ENCODE results near the gene MYL6.
A peak's percentile ranks its signal among the peaks of the same experiment; 100 is the strongest.

The MYL6 gene

DNA sequence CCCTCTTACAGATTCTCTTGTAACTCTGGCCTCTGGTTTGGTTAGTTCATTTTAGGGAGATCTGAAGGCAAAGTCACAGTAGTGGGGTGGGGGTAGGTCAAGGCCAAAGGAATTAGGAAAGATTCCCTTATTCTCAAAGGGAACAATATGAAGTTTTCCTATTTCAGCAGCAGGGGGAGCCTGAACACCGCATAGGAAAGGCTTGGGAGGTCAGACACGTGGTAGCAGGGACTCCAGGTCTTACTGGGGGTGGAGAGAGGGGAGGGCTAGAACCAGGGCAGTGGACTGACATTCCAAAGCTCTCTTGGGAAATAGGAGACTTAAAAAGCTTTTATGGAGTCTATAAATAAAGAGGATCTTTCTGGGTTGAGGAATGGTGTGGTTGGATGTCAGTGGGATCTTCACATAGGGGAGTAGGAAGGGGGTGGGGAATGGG lies 38.8 kb upstream of the MYL6 start:
- Histone ChIP-seq H3K4me1 (peaks cover 25% of the 10 kb centered on the region), H3K27ac (peak overlapping the region; percentile 74; the same call in 1 of the 2 replicates), H3K4me2 (peak overlapping the region; percentile 93), H3K9me3 (no peaks in the 10 kb centered on the region), H3K9ac (peak overlapping the region; percentile 81), H4K20me1 (peaks cover 9% of the 10 kb centered on the region; the same call in 1 of the 2 replicates), H3K27me3 (no peaks in the 10 kb centered on the region), H3K4me3 (peak overlapping the region; percentile 78), H3K36me3 (peaks cover 24% of the 10 kb centered on the region)
- TF ChIP-seq Cebpa-rat (IDR thresholded peaks at IDR 0.05): no peak

DNA sequence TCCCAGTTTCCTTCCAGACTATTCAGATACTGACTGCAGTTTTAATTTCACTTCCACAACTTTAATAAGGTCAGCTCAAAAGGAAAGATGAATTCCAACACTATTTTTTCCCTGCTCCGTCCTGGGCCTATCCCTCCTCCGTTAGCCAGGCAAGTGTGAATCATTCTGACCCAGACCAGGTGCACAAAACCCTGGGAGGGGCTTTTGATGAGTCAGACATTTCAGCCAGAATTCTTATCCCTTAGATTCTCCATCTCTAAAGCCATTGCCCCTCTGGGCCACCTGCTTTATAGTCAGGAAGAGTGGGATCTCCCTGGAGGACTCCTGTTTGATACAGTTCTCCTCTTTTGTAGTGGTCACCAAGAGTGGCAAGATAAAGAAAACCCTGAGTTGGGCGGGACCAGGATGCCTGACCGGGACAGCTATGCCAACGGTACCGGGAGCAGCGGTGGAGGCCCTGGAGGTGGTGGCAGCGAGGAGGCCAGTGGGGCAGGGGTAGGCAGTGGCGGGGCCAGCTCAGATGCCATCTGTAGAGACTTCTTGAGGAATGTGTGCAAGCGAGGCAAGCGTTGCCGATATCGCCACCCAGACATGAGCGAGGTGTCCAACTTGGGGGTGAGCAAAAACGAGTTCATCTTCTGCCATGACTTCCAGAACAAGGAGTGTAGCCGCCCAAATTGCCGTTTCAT lies 37.9 kb upstream of the MYL6 start:
- Histone ChIP-seq H3K9me3 (no peaks in the 10 kb centered on the region), H3K4me2 (peak overlapping the region; percentile 93), H3K27ac (no peak overlapping the region), H3K4me3 (no peak overlapping the region), H4K20me1 (peaks cover 9% of the 10 kb centered on the region; the same call in 1 of the 2 replicates), H3K4me1 (peaks cover 28% of the 10 kb centered on the region), H3K36me3 (peaks cover 25% of the 10 kb centered on the region), H3K9ac (no peak overlapping the region; the same call in 1 of the 2 replicates), H3K27me3 (no peaks in the 10 kb centered on the region)
- no peak for TF ChIP-seq Cebpa-rat (IDR thresholded peaks at IDR 0.05)

DNA sequence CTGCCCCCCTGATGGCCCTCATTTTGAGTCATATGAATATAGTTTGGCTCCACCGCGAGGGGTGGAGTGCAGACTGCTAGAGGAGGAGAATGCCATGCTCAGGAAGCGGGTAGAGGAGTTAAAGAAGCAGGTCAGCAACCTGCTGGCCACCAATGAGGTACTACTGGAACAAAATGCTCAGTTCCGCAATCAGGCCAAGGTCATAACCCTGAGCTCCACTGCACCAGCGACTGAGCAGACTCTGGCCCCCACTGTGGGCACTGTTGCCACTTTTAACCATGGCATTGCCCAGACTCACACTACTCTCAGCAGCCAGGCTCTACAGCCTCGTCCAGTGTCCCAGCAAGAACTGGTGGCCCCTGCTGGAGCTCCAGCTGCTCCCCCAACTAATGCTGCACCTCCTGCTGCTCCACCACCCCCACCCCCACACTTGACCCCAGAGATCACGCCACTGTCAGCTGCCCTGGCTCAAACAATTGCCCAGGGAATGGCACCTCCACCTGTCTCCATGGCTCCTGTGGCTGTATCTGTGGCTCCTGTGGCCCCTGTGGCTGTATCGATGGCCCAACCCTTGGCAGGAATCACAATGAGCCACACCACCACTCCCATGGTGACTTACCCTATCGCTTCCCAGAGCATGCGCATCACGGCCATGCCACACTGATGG lies 36.8 kb upstream of the MYL6 start:
- Histone ChIP-seq H3K36me3 (peaks cover 26% of the 10 kb centered on the region), H3K4me2 (no peak overlapping the region), H3K9ac (0 out of 2 replicates have a peak overlapping the region, but pooled peaks have one; percentile 15), H3K9me3 (no peaks in the 10 kb centered on the region), H3K4me1 (peaks cover 33% of the 10 kb centered on the region), H4K20me1 (peaks cover 9% of the 10 kb centered on the region; the same call in 1 of the 2 replicates), H3K4me3 (no peak overlapping the region), H3K27me3 (no peaks in the 10 kb centered on the region), H3K27ac (no peak overlapping the region)
- no peak for TF ChIP-seq Cebpa-rat (IDR thresholded peaks at IDR 0.05)

DNA sequence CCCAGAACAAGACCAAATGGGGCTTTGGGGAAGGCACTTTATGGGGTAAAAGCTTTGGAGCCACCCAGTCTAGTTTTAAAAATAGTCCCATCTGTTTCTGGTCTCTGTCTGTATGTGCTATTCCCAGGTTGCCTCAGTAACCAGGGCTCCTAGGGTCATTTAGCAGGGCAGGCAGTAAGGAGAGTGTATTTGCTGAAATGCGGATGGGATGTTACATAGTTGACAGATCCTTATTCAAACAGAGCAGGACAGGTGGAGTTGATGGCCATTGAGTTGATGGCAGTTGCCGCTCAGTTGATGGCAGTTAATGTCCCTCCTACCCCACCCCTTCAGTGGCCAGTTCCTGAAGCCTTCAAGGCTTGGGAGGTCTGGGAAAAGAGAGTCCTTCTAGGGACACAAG lies 35.5 kb upstream of the MYL6 start:
- peaks cover 46% of the 10 kb centered on the region for H3K4me1 ChIP-seq
- peaks cover 26% of the 10 kb centered on the region for H3K36me3 ChIP-seq
- H3K4me3 ChIP-seq: no peak overlapping the region
- H3K27me3 ChIP-seq: no peaks in the 10 kb centered on the region
- TF ChIP-seq Cebpa-rat (IDR thresholded peaks at IDR 0.05): no peak
- no peak overlapping the region for H3K9ac ChIP-seq
- H4K20me1 ChIP-seq: peaks cover 2% of the 10 kb centered on the region; the same call in 1 of the 2 replicates
- H3K4me2 ChIP-seq: no peak overlapping the region
- no peak overlapping the region for H3K27ac ChIP-seq
- no peaks in the 10 kb centered on the region for H3K9me3 ChIP-seq

DNA sequence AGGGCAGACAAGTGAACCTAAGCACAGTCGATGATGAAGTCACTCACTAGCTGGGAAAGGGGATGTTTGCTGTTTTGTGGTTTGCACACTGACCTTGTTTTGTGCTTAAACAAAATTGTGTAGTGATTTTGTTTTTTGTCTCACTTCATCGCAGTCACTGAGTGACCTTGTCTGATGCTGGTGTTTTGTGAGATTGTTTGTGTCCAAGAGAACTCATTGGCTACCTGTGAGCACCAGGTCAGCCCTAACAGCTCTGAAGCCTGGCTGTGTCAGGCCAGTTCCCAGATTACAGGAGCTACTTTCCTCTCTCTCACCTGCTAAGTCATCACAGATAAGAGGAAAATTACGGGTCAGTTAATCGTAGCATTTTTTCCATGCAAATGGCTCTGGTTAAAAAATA lies 34.0 kb upstream of the MYL6 start:
- Histone ChIP-seq H3K9ac (peak overlapping the region; percentile 26; the same call in 1 of the 2 replicates), H3K27me3 (no peaks in the 10 kb centered on the region), H3K4me3 (no peak overlapping the region), H4K20me1 (no peaks in the 10 kb centered on the region), H3K4me2 (no peak overlapping the region), H3K9me3 (no peaks in the 10 kb centered on the region), H3K36me3 (peaks cover 26% of the 10 kb centered on the region), H3K4me1 (peaks cover 42% of the 10 kb centered on the region), H3K27ac (no peak overlapping the region)
- no peak for TF ChIP-seq Cebpa-rat (IDR thresholded peaks at IDR 0.05)

DNA sequence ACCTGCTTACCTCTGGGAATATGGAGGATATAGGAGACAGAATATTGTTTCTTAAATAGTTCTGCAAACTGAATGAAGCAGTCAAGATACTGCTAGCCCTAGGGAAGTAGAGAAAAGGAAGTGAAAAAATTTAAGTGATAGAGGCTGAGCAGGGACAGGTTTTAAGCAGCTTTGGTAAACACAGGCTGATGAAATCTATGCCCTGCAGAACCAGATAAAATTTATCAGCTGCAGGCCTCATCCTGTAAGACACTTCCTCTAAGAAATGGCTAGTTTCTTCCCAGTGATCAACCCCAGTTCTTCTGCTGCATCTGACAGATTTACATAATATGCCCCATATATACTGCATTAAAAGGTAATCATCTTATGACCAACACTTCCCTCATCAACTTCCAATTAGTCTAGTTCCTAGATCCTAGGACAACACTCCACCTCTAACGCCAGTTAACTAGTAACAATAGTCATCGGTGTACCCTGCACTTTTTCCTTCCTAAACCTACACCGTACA lies 31.4 kb upstream of the MYL6 start:
- peak overlapping the region; percentile 64 for H3K27ac ChIP-seq
- no peaks in the 10 kb centered on the region for H3K9me3 ChIP-seq
- H3K36me3 ChIP-seq: peaks cover 25% of the 10 kb centered on the region
- TF ChIP-seq Cebpa-rat (IDR thresholded peaks at IDR 0.05): no peak
- peak overlapping the region; percentile 72 for H3K9ac ChIP-seq
- H3K4me3 ChIP-seq: peak overlapping the region; percentile 88; the same call in 1 of the 2 replicates
- peak overlapping the region; percentile 90 for H3K4me2 ChIP-seq
- no peaks in the 10 kb centered on the region; the same call in 1 of the 2 replicates for H4K20me1 ChIP-seq
- no peaks in the 10 kb centered on the region for H3K27me3 ChIP-seq
- H3K4me1 ChIP-seq: peaks cover 54% of the 10 kb centered on the region

DNA sequence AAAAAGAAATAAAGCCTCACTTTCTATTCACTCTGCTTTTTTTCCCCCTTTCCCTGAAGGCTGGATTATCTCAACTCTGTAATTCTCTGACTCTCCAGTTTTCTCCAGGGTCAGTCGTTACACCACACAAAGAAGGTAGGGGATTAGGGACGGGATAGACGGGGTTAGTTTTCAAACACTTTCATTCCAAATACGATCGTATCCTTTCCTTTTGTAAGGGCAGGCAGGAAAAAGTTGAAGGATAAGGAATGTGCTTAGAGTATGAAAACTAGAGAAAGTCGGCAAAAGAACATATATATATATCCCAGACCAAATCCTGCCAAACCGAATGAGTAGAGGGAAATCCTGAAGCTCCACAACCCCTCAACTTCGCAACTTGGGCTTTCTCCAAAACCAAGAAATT lies 30.7 kb upstream of the MYL6 start:
- H3K27me3 ChIP-seq: no peaks in the 10 kb centered on the region
- no peaks in the 10 kb centered on the region for H3K9me3 ChIP-seq
- no peaks in the 10 kb centered on the region; the same call in 1 of the 2 replicates for H4K20me1 ChIP-seq
- peaks cover 28% of the 10 kb centered on the region for H3K36me3 ChIP-seq
- peak overlapping the region; percentile 88 for H3K4me3 ChIP-seq
- peak overlapping the region; percentile 64 for H3K27ac ChIP-seq
- H3K4me1 ChIP-seq: peaks cover 59% of the 10 kb centered on the region
- H3K9ac ChIP-seq: peak overlapping the region; percentile 72
- no peak for TF ChIP-seq Cebpa-rat (IDR thresholded peaks at IDR 0.05)
- H3K4me2 ChIP-seq: peak overlapping the region; percentile 90

DNA sequence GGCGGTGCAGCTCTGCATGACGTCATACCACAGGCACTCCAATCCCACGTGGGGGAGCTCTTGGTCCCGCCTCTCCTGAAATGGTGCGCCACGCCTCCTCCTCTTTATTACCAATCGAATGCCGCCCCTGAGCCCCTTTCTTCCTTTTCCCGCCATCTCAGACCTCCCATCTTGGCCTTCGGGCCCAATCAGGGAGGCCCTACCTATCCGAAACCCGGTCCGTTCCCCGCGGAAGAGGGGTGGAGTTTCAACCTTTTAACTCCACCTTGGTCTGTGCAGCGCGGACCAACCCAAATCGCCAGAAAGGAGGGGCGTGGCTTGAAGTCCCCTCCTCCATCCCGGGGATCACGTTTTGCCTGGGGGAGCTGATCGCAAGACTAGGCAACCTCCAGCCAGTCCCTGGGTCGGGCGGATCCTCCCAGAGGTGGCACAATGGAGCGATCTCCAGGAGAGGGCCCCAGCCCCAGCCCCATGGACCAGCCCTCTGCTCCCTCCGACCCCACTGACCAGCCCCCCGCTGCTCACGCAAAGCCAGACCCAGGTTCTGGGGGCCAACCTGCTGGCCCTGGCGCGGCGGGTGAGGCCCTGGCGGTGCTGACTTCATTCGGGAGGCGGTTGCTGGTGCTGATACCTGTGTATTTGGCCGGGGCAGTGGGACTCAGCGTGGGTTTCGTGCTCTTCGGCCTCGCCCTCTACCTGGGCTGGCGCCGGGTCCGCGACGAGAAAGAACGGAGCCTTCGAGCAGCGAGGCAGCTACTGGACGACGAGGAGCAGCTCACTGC lies 30.1 kb upstream of the MYL6 start, which contains the start of gene ESYT1:
Gene ESYT1, plus strand, starts transcription at position 380 of the 782 bp plus-strand sequence. Its CDS starts 53 bp downstream, at position 433.
- H3K9me3 ChIP-seq: no peaks in the 10 kb centered on the region
- H3K9ac ChIP-seq: peak within 1 kb of the TSS; percentile 88
- no peaks in the 10 kb centered on the region for H3K27me3 ChIP-seq
- peaks cover 59% of the 10 kb centered on the region for H3K4me1 ChIP-seq
- H3K36me3 ChIP-seq: peaks cover 33% of the 10 kb centered on the region
- H3K27ac ChIP-seq: peak within 1 kb of the TSS; percentile 85
- peak within 1 kb of the TSS; percentile 98 for H3K4me2 ChIP-seq
- TF ChIP-seq Cebpa-rat (IDR thresholded peaks at IDR 0.05): no peak
- H3K4me3 ChIP-seq: peak within 1 kb of the TSS; percentile 88
- H4K20me1 ChIP-seq: no peaks in the 10 kb centered on the region; the same call in 1 of the 2 replicates

DNA sequence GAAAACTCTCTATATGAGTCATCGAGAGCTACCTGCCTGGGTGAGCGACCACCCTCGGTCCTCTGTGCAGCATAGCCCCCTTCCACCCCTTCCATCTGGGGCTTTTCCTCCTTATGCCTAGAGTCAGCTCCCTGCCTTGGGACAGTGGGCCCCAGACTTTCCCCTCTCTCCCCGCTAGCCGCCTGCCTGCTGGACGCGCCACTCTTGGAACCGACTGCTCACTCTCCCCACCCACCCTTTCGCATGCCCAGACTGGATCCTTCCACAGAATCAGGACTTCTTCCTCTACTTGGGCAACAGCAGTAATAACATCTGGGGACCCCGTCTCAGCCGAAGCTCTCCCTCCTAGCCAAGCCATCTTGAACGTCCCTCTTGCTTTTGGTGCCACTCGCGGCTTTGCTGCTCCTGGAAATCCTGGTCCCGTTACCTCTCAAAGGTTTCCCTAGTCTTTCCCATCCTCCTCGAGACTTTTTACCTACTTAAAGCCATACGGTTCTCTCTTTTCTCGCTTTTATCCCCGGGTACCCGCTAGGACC lies 29.4 kb upstream of the MYL6 start:
- H3K9me3 ChIP-seq: no peaks in the 10 kb centered on the region
- H3K27ac ChIP-seq: peak overlapping the region; percentile 85
- peak overlapping the region; percentile 88 for H3K9ac ChIP-seq
- no peaks in the 10 kb centered on the region; the same call in 1 of the 2 replicates for H4K20me1 ChIP-seq
- H3K36me3 ChIP-seq: peaks cover 40% of the 10 kb centered on the region
- H3K27me3 ChIP-seq: no peaks in the 10 kb centered on the region
- TF ChIP-seq Cebpa-rat (IDR thresholded peaks at IDR 0.05): no peak
- peaks cover 59% of the 10 kb centered on the region for H3K4me1 ChIP-seq
- H3K4me2 ChIP-seq: peak overlapping the region; percentile 98
- H3K4me3 ChIP-seq: peak overlapping the region; percentile 88

Data from BLaER1 (cell line).